ENCODE measurements around the gene GARRE1.

Gene GARRE1

GRCh38 chr19:34282611-34283519 lies 28.5 kb downstream of the GARRE1 start:
- no peak for TF ChIP-seq CTCF (IDR thresholded peaks at IDR 0.05; ENCODE audit: low read depth, low read length, missing control alignments)
- H3K4me3 ChIP-seq (ENCODE audit: low read depth, low read length) = no peak overlapping the region
- DNase-seq (ENCODE audit: low read depth) = no peak

- DNase-seq (ENCODE audit: low read depth) = no peak
- no peak for TF ChIP-seq CTCF (IDR thresholded peaks at IDR 0.05; ENCODE audit: low read depth, low read length, missing control alignments)
- no peak overlapping the region for H3K4me3 ChIP-seq (ENCODE audit: low read depth, low read length)
Observed at GRCh38 chr19:34284505-34284904, 30.2 kb downstream of the GARRE1 start.

- H3K4me3 ChIP-seq (ENCODE audit: low read depth, low read length) = no peak overlapping the region
- TF ChIP-seq CTCF (IDR thresholded peaks at IDR 0.05; ENCODE audit: low read depth, low read length, missing control alignments) = no peak
- DNase-seq (ENCODE audit: low read depth) = no peak
Observed at GRCh38 chr19:34287662-34288140, 33.3 kb downstream of the GARRE1 start.

- no peak for TF ChIP-seq CTCF (IDR thresholded peaks at IDR 0.05; ENCODE audit: low read depth, low read length, missing control alignments)
- no peak for DNase-seq (ENCODE audit: low read depth)
- no peak overlapping the region for H3K4me3 ChIP-seq (ENCODE audit: low read depth, low read length)
Observed at GRCh38 chr19:34288381-34288780, 34.0 kb downstream of the GARRE1 start.

GRCh38 chr19:34291235-34291634 lies 36.9 kb downstream of the GARRE1 start:
- no peak for DNase-seq (ENCODE audit: low read depth)
- no peak overlapping the region for H3K4me3 ChIP-seq (ENCODE audit: low read depth, low read length)
- no peak for TF ChIP-seq CTCF (IDR thresholded peaks at IDR 0.05; ENCODE audit: low read depth, low read length, missing control alignments)

- DNase-seq (ENCODE audit: low read depth) = no peak
- no peak overlapping the region for H3K4me3 ChIP-seq (ENCODE audit: low read depth, low read length)
- no peak for TF ChIP-seq CTCF (IDR thresholded peaks at IDR 0.05; ENCODE audit: low read depth, low read length, missing control alignments)
Observed at GRCh38 chr19:34295103-34295502, 40.7 kb downstream of the GARRE1 start.
